Superior temporal gyrus (tissue), 1 donor: ENCODE data around the gene TMEM238.

Source experiments
- DNase-seq: peaks from one replicate; pipeline ENCODE4 v3.0.0-alpha.2; 2016; ENCODE audit errors: extremely low spot score

Gene TMEM238

GRCh38 chr19:55377356-55378131, 6.5 kb downstream of the TMEM238 start:
- no peak for DNase-seq

DNA sequence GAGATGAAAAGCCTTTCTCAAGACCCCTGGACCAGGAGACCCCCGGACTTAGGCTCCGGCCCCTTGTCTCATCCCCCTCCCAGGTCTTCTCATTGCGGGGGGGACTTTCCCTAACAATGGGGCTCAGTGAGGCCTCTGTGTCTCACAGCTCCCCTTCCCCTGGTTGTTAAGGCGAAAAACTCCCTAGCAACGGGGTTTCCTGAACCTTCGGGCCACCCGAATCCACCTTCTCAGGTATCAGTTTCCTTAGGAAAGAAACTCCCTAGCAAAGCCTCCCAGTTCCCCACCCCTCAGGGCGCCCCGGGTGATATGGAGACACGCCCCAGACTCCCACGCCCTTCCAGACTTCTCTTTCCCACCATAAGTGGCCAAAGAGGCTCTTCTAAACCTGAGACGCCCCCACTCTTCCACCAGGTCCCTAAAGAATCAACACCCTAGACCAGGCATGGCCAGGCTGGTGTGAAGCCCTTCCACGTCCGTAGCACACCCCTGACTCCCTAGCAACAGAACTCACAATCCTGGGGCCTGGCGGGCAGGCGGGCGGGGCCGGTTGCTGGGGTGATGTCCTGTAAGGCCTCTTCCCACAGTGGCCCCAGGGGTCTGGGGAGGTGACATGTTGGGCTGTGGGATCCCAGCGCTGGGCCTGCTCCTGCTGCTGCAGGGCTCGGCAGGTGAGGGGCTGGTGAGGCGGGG, 7.7 kb downstream of the TMEM238 start, which contains the start of gene TMEM190:
Gene TMEM190 (plus strand): TSS at position 586 of the 693 bp plus-strand sequence. CDS start 28 bp downstream, at position 614.
- no peak for DNase-seq

GRCh38 chr19:55373993-55374757, 9.9 kb downstream of the TMEM238 start:
- DNase-seq: no peak

DNA sequence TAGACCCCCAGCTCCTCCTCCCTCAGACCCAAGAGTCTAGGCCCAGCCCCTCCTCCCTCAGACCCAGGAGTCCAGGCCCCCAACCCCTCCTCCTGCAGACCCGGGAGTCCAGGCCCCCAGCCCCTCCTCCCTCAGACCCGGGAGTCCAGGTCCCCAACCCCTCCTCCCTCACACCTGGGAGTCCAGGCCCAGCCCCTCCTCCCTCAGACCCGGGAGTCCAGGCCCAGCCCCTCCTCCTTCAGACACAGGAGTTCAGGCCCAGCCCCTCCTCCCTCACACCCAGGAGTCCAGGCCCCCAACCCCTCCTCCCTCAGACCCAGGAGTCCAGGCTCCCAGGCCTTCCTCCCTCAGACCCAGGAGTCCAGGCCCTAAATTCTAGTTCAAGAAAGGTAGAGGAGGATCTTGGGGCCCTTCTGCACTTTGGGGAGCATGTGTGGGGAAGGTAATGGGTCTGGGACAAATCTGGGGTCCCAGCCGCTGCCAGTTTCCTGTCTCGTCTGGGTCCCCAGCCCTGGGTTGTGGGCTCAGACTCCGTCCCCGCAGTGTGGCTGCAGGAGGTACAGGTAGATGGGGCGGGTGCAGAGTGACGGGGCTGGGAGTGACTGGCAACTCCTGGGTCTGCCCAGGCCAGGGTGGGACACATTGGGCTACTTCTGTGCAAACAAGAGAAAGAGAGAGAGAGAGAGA, 10.6 kb downstream of the TMEM238 start:
- DNase-seq: no peak

GRCh38 chr19:55372316-55373081, 11.6 kb downstream of the TMEM238 start:
- DNase-seq: no peak

GRCh38 chr19:55370305-55370988, 13.6 kb downstream of the TMEM238 start, which contains the start of gene IL11:
Gene IL11 (minus strand): TSS chr19:55370463. CDS start chr19:55370310, 153 bp downstream.
- no peak for DNase-seq

- DNase-seq: no peak
Observed at GRCh38 chr19:55369653-55370304, 14.3 kb downstream of the TMEM238 start.

- DNase-seq: no peak
Observed at GRCh38 chr19:55368701-55369563, 15.2 kb downstream of the TMEM238 start.

- DNase-seq: no peak
Observed at GRCh38 chr19:55368106-55368505, 16.0 kb downstream of the TMEM238 start.

- no peak for DNase-seq
Observed at GRCh38 chr19:55366790-55367189, 17.3 kb downstream of the TMEM238 start.

DNA sequence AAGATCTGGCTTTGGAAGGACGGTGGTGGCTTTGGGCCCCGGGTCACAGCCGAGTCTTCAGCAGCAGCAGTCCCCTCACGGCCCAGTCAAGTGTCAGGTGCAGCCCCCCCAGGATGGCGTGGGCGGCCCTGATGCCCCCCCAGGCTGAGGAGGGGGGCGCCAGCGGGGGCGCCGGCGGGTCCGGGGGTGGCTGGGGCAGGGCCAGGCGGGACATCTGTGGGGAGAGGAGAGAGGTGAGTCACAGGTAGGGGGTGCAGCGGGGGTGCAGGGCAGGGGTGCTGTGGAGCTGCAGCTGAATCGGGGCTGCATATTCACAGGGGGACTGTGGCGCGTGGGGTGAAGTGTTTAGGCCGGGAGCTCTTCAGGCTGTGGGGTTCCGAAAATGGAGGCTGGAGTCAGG, 18.1 kb downstream of the TMEM238 start:
- no peak for DNase-seq

- no peak for DNase-seq
Observed at GRCh38 chr19:55365245-55365644, 18.8 kb downstream of the TMEM238 start.

DNA sequence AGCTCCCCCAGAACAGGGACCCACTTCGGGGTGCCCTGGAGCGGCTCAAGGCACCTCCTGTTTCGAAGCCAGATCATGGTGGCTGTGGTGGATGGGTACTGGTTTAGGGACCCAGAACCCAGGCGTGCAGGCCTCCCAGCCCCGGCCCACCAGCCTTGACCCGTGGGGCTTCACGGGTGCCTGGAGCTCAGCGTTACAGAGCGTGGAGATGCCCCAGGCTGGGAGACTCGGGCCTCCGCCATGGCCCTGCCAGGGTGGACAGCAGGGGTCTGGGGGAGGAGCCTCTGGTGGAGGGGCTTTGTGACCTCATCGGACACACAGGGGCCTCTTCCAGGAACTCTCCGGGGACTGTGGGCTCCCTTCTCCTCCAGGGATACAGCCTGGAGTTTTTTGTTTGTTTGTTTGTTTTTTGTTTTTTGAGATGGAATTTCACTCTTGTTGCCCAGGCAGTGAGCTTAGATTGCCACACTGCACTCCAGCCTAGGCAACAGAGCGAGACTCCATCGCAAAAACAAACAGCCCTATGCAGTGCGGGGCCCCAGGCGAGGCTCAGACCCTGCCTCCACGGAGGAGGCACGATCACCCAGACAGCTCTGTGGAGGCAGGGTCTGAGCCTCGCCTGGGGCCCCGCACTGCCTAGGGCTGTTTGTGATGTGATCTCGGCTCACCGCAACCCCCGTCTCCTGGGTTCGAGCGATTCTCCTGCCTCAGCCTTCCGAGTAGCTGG, 20.9 kb downstream of the TMEM238 start, which contains the start of gene GARIN5B:
Gene GARIN5B (minus strand): TSS at position 271 of the 727 bp plus-strand sequence. CDS start 194 bp downstream, at position 77.
- no peak for DNase-seq

GRCh38 chr19:55362174-55362989, 21.7 kb downstream of the TMEM238 start:
- DNase-seq: no peak

DNA sequence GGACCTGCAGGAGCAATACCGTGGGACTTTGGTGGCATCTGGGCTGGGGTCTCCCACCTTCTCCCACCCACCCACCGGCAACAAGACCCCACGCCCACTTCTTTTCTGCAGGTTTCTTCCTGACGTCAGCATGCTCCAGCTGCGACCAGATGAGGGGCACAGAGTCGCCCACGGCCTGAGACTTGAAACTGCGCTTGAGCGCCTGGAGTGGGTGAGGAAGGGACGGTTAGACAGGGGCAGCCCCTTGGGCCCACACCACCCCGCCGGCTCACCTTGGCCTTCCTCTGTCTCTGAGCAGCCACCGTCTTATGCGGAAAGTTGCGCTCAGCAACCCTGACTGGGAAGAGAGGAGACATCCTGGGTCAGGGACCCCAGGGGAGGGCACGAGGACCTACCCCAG, 23.2 kb downstream of the TMEM238 start:
- DNase-seq: no peak

GRCh38 chr19:55358943-55359908, 24.9 kb downstream of the TMEM238 start:
- DNase-seq: no peak
